ENCODE measurements around the gene LSR. TPM values are rescaled to one million over a fixed set of nuclear protein-coding genes. Genes with fewer than 3 reads are reported as not detected.

LSR gene
- total and polyA plus RNA-seq, 2 experiments from 2014 or later: 116 to 212 TPM

GRCh38 chr19:35249146-35249847, 495 bp downstream of the LSR start:
- no peak for ATAC-seq
- peaks cover 23% of the 10 kb centered on the region for H3K27me3 Mint-ChIP-seq (ENCODE audit: insufficient read depth, low read depth, poor library complexity)
- Histone ChIP-seq H2AFZ (no peak overlapping the region), H4K20me1 (replicated peaks; ENCODE audit: insufficient read depth) (peaks cover 33% of the 10 kb centered on the region), H3K27ac (ENCODE audit: low read depth) (peak overlapping the region; percentile 100), H3K4me3 (peak overlapping the region; percentile 83), H3K4me2 (peak overlapping the region; percentile 93), H3K79me2 (replicated peaks; ENCODE audit: insufficient read depth) (peaks cover 49% of the 10 kb centered on the region), H3K27me3 (ENCODE audit: insufficient read depth) (no peaks in the 10 kb centered on the region), H3F3A (replicated peaks; ENCODE audit: low read depth) (no peaks in the 10 kb centered on the region), H3K4me1 (ENCODE audit: insufficient read depth) (peaks cover 12% of the 10 kb centered on the region), H3K36me3 (ENCODE audit: insufficient read depth) (peaks cover 14% of the 10 kb centered on the region), H3K9me2 (ENCODE audit: insufficient read depth) (no peaks in the 10 kb centered on the region)
- peak overlapping the region; percentile 100 for H3K27ac Mint-ChIP-seq
- peaks cover 55% of the 10 kb centered on the region for H3K36me3 Mint-ChIP-seq (ENCODE audit: low read depth)
- H3K9me3 Mint-ChIP-seq: peaks cover 4% of the 10 kb centered on the region; the same call in 1 of the 3 replicates
- peak overlapping the region; percentile 95 for H3K4me3 Mint-ChIP-seq
- H3K4me1 Mint-ChIP-seq: peaks cover 35% of the 10 kb centered on the region
- TF ChIP-seq EZH2phosphoT487 (IDR thresholded peaks at IDR 0.05; ENCODE audit: unreplicated experiment) (no peak), CREB1 (CRISPR knock-in tag; IDR thresholded peaks at IDR 0.05; ENCODE audit: low read depth) (no peak), NANOG (IDR thresholded peaks at IDR 0.05; ENCODE audit: borderline replicate concordance) (no peak), CTCF (conservative IDR thresholded peaks at IDR 0.05; ENCODE audit: low read depth in 2 of 2) (no peak), REST (IDR thresholded peaks at IDR 0.05; ENCODE audit: unreplicated experiment) (no peak), JUNB (IDR thresholded peaks at IDR 0.05; ENCODE audit: unreplicated experiment) (no peak), ZNF331 (CRISPR knock-in tag; IDR thresholded peaks at IDR 0.05; ENCODE audit: low read depth) (no peak), ZNF114 (CRISPR knock-in tag; IDR thresholded peaks at IDR 0.05) (no peak), STAT1 (IDR thresholded peaks at IDR 0.05; ENCODE audit: unreplicated experiment) (no peak), EZH2 (IDR thresholded peaks at IDR 0.05; ENCODE audit: low read depth, unreplicated experiment) (no peak), POLR2AphosphoS5 (IDR thresholded peaks at IDR 0.05; ENCODE audit: low read depth) (no peak)
- TF ChIP-seq, protein P1, sequence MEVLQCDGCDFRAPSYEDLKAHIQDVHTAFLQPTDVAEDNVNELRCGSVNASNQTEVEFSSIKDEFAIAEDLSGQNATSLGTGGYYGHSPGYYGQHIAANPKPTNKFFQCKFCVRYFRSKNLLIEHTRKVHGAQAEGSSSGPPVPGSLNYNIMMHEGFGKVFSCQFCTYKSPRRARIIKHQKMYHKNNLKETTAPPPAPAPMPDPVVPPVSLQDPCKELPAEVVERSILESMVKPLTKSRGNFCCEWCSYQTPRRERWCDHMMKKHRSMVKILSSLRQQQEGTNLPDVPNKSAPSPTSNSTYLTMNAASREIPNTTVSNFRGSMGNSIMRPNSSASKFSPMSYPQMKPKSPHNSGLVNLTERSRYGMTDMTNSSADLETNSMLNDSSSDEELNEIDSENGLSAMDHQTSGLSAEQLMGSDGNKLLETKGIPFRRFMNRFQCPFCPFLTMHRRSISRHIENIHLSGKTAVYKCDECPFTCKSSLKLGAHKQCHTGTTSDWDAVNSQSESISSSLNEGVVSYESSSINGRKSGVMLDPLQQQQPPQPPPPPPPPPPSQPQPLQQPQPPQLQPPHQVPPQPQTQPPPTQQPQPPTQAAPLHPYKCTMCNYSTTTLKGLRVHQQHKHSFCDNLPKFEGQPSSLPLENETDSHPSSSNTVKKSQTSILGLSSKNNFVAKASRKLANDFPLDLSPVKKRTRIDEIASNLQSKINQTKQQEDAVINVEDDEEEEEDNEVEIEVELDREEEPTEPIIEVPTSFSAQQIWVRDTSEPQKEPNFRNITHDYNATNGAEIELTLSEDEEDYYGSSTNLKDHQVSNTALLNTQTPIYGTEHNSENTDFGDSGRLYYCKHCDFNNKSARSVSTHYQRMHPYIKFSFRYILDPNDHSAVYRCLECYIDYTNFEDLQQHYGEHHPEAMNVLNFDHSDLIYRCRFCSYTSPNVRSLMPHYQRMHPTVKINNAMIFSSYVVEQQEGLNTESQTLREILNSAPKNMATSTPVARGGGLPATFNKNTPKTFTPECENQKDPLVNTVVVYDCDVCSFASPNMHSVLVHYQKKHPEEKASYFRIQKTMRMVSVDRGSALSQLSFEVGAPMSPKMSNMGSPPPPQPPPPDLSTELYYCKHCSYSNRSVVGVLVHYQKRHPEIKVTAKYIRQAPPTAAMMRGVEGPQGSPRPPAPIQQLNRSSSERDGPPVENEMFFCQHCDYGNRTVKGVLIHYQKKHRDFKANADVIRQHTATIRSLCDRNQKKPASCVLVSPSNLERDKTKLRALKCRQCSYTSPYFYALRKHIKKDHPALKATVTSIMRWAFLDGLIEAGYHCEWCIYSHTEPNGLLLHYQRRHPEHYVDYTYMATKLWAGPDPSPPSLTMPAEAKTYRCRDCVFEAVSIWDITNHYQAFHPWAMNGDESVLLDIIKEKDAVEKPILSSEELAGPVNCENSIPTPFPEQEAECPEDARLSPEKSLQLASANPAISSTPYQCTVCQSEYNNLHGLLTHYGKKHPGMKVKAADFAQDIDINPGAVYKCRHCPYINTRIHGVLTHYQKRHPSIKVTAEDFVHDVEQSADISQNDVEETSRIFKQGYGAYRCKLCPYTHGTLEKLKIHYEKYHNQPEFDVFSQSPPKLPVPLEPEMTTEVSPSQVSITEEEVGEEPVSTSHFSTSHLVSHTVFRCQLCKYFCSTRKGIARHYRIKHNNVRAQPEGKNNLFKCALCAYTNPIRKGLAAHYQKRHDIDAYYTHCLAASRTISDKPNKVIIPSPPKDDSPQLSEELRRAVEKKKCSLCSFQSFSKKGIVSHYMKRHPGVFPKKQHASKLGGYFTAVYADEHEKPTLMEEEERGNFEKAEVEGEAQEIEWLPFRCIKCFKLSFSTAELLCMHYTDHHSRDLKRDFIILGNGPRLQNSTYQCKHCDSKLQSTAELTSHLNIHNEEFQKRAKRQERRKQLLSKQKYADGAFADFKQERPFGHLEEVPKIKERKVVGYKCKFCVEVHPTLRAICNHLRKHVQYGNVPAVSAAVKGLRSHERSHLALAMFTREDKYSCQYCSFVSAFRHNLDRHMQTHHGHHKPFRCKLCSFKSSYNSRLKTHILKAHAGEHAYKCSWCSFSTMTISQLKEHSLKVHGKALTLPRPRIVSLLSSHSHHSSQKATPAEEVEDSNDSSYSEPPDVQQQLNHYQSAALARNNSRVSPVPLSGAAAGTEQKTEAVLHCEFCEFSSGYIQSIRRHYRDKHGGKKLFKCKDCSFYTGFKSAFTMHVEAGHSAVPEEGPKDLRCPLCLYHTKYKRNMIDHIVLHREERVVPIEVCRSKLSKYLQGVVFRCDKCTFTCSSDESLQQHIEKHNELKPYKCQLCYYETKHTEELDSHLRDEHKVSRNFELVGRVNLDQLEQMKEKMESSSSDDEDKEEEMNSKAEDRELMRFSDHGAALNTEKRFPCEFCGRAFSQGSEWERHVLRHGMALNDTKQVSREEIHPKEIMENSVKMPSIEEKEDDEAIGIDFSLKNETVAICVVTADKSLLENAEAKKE (CRISPR knock-in tag; IDR thresholded peaks at IDR 0.05): no peak
- TF ChIP-seq, protein P2, sequence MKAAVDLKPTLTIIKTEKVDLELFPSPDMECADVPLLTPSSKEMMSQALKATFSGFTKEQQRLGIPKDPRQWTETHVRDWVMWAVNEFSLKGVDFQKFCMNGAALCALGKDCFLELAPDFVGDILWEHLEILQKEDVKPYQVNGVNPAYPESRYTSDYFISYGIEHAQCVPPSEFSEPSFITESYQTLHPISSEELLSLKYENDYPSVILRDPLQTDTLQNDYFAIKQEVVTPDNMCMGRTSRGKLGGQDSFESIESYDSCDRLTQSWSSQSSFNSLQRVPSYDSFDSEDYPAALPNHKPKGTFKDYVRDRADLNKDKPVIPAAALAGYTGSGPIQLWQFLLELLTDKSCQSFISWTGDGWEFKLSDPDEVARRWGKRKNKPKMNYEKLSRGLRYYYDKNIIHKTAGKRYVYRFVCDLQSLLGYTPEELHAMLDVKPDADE (IDR thresholded peaks at IDR 0.05): no peak
- no peak for DNase-seq (ENCODE audit: low spot score)
